DND-41 (cell line): ENCODE data around the gene NIPAL3.
"Not testable (repeated sequence)": the region's sequence is repeated elsewhere in the genome, so short reads cannot be mapped to it uniquely, and the experiment has no call there.

ENCODE experiments used
- ATAC-seq: fragments of 200-7000 bp; cut with Tn5 transposase; 3 replicates; pipeline ENCODE4 v1.9.1; 2021; ENCODE audit warnings: low read depth; ENCODE audit not compliant: insufficient read depth
- DNase-seq: peaks from one replicate; pipeline ENCODE4 v3.0.0-alpha.2; 2020
- H2AFZ ChIP-seq: 2 replicates; pipeline ENCODE4 v1.6.0; 2012; ENCODE audit warnings: low read depth, low read length
- H3K27ac ChIP-seq: 2 replicates; pipeline ENCODE4 v1.5.1; 2012; ENCODE audit warnings: low read length, inconsistent platforms
- H3K27me3 ChIP-seq: fragments of 200-600 bp; sonication (generic); 2 replicates; pipeline ENCODE4 v1.6.0; 2012; ENCODE audit warnings: low read length, mild to moderate bottlenecking, inconsistent platforms; ENCODE audit not compliant: insufficient read depth, poor library complexity
- H3K36me3 ChIP-seq: 2 replicates; pipeline ENCODE4 v1.5.1; 2012; ENCODE audit warnings: low read length, inconsistent platforms; ENCODE audit not compliant: insufficient read depth
- H3K4me1 ChIP-seq: 2 replicates; pipeline ENCODE4 v1.5.1; 2012; ENCODE audit warnings: mild to moderate bottlenecking, low read length; ENCODE audit not compliant: insufficient read depth
- H3K4me2 ChIP-seq: 2 replicates; pipeline ENCODE4 v1.6.0; 2012; ENCODE audit warnings: mild to moderate bottlenecking, moderate library complexity, low read length, inconsistent platforms; ENCODE audit not compliant: insufficient read depth
- H3K4me3 ChIP-seq, 2 experiments: fragments of 200-600 bp in 1 of 2; shearing (Covaris generic) in 1 of 2; 2 replicates each; pipeline ENCODE4 v1.5.1; 2012 to 2016; ENCODE audit warnings: inconsistent platforms in 2 of 2, low read length in 2 of 2, mild to moderate bottlenecking in 2 of 2, low read depth in 1 of 2, moderate library complexity in 1 of 2
- H3K79me2 ChIP-seq: 2 replicates; pipeline ENCODE4 v1.6.0; 2012; ENCODE audit warnings: low read length, inconsistent platforms; ENCODE audit not compliant: insufficient read depth
- H3K9ac ChIP-seq: 2 replicates; pipeline ENCODE4 v1.6.0; 2012; ENCODE audit warnings: low read depth, mild to moderate bottlenecking, inconsistent platforms, low read length, moderate library complexity
- H3K9me3 ChIP-seq: 2 replicates; pipeline ENCODE4 v1.5.1; 2012; ENCODE audit warnings: low read length, moderate library complexity, mild to moderate bottlenecking, inconsistent platforms; ENCODE audit not compliant: insufficient read depth, severe bottlenecking
- H4K20me1 ChIP-seq: 2 replicates; pipeline ENCODE4 v1.6.0; 2012; ENCODE audit warnings: low read length; ENCODE audit not compliant: insufficient read depth
- CTCF ChIP-seq: IDR thresholded peaks from 2 replicates; pipeline ENCODE4 v1.5.1; 2012; ENCODE audit warnings: borderline replicate concordance, low read length, moderate library complexity, mild to moderate bottlenecking; ENCODE audit not compliant: poor library complexity, severe bottlenecking; ENCODE audit errors: extremely low read depth
- EZH2 ChIP-seq: IDR thresholded peaks from 3 replicates; pipeline ENCODE4 v1.6.1; 2012; ENCODE audit warnings: borderline replicate concordance, low read depth, mild to moderate bottlenecking, moderate library complexity, low read length, inconsistent platforms; ENCODE audit not compliant: severe bottlenecking

Gene NIPAL3

GRCh38 chr1:24516506-24516905 lies 100.9 kb downstream of the NIPAL3 start:
- Histone ChIP-seq H2AFZ (no peak overlapping the region), H3K9me3 (no peaks in the 10 kb centered on the region), H3K9ac (no peak overlapping the region), H3K79me2 (no peaks in the 10 kb centered on the region), H3K27ac (no peak overlapping the region), H3K4me2 (no peak overlapping the region), H4K20me1 (no peaks in the 10 kb centered on the region), H3K36me3 (no peaks in the 10 kb centered on the region), H3K4me3 (no peak overlapping the region), H3K4me1 (no peaks in the 10 kb centered on the region), H3K27me3 (peaks cover 8% of the 10 kb centered on the region)
- DNase-seq (no peak), ATAC-seq (no peak)
- TF ChIP-seq CTCF (no peak), EZH2 (no peak)

- H3K36me3 ChIP-seq, result no peaks in the 10 kb centered on the region
- H3K4me3 ChIP-seq, result no peak overlapping the region
- no peak for TF ChIP-seq EZH2
- TF ChIP-seq CTCF, result no peak
- no peak overlapping the region for H3K9ac ChIP-seq
- no peaks in the 10 kb centered on the region for H3K4me1 ChIP-seq
- ATAC-seq, result no peak
- peaks cover 8% of the 10 kb centered on the region for H3K27me3 ChIP-seq
- DNase-seq, result no peak
- H2AFZ ChIP-seq, result no peak overlapping the region
- H3K4me2 ChIP-seq, result no peak overlapping the region
- no peaks in the 10 kb centered on the region for H3K79me2 ChIP-seq
- no peak overlapping the region for H3K27ac ChIP-seq
- H4K20me1 ChIP-seq, result no peaks in the 10 kb centered on the region
- no peaks in the 10 kb centered on the region for H3K9me3 ChIP-seq
Measured at GRCh38 chr1:24517898-24518297, 102.3 kb downstream of the NIPAL3 start.

- not testable (repeated sequence) for ATAC-seq
Measured at GRCh38 chr1:24520282-24520681, 104.7 kb downstream of the NIPAL3 start.

More at GRCh38 chr1:24520282-24520681, 104.7 kb downstream of the NIPAL3 start:
- DNase-seq, H3K4me1 ChIP-seq, H3K27ac ChIP-seq, H3K79me2 ChIP-seq, H3K4me2 ChIP-seq, H3K9me3 ChIP-seq, H3K36me3 ChIP-seq, H2AFZ ChIP-seq, H3K27me3 ChIP-seq, H3K4me3 ChIP-seq, H4K20me1 ChIP-seq, H3K9ac ChIP-seq: not testable (repeated sequence)
